GM18519 (cell line): Measurements from ENCODE around the gene R3HCC1L.
"Not testable (repeated sequence)": the region's sequence is repeated elsewhere in the genome, so short reads cannot be mapped to it uniquely, and the experiment has no call there.

Experiments used
- ATAC-seq: cut with Tn5 transposase; IDR thresholded peaks from one replicate; pipeline ENCODE4 v1.9.1; 2021; ENCODE audit warnings: mild to moderate bottlenecking, moderate library complexity; ENCODE audit not compliant: unreplicated experiment, low FRiP score

R3HCC1L gene

DNA sequence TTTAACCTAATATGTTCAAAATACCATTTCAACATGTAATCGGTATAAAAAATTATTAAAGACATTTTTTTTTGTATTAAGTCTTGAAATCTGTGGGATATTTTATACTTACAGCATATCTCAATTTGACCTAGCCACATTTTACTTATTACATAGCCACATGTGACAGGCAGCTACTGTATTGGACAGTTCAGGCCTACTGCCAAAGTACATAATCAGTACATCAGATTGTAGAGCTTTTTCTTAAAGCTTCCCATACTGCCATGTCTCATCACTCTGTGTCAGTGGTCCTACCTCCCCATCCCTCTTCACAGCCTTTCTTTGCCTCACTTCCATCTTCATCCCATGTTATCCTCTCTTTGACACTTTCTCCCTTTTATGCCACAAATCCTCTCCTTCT is 90.5 kb downstream of the R3HCC1L start:
- ATAC-seq, result no peak

DNA sequence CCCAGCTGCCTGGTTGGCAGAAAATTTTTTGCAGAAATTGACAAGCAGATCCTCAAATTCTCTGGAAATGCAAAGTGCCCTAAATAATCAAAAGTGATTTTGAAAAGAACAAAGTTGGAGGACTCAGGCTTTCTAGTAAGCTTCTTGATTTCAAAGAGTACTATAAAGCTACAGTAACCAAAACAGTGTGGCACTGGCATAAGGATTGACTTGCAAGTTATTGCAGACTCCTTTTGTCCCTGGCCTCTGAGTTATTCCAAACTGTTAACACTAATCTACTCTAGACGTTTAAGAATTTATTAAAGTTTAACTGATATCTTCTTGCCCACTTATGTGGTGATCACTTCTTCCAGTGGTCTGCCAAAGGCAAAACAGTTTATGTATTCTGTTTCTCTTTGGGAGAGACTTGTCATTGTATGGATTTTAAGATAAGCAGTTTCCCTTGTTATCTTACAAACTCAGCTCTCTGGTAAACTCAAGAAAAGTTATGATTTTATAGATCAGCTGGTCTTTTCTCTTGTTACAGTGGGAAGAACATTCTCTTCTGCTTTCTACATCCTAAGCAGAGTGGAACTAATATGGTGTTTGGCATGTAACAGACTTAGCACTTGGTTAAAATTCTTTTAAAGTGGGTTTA is 92.2 kb downstream of the R3HCC1L start:
- no peak for ATAC-seq

DNA sequence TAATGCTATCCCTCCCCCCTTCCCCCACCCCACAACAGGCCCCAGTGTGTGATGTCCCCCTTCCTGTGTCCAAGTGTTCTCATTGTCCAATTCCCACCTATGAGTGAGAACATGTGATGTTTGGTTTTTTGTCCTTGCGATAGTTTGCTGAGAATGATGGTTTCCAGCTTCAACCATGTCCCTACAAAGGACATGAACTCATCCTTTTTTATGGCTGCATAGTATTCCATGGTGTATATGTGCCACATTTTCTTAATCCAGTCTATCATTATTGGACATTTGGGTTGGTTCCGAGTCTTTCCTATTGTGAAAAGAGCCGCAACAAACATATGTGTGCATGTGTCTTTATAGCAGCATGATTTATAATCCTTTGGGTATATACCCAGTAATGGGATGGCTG is 93.3 kb downstream of the R3HCC1L start:
- ATAC-seq, result not testable (repeated sequence)

DNA sequence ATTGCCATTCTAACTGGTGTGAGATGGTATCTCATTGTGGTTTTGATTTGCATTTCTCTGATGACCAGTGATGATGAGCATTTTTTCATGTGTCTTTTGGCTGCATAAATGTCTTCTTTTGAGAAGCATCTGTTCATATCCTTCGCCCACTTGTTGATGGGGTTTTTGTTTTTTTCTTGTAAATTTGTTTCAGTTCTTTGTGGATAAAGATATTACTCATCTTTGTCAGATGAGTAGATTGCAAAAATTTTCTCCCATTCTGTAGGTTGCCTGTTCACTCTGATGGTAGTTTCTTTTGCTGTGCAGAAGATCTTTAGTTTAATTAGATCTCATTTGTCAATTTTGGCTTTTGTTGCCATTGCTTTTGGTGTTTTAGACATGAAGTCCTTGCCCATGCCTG is 93.8 kb downstream of the R3HCC1L start:
- not testable (repeated sequence) for ATAC-seq

DNA sequence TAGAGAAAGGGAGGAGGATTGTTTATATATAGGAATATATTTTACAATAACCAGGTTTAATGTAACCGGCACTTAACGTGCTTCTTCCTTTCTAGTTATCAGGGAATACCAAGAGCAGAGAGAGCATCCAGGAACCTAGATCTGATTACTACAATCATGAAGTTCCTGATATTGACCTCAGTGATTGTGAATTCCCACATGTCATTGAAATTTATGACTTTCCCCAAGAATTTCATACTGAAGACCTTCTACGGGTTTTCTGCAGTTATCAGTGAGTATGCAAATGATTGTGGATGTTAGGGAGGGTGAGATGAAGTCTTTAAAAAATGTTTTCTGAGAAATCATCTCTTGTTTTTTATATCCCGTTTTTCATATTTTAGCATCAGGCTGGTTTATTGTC is 97.0 kb downstream of the R3HCC1L start:
- no peak for ATAC-seq

DNA sequence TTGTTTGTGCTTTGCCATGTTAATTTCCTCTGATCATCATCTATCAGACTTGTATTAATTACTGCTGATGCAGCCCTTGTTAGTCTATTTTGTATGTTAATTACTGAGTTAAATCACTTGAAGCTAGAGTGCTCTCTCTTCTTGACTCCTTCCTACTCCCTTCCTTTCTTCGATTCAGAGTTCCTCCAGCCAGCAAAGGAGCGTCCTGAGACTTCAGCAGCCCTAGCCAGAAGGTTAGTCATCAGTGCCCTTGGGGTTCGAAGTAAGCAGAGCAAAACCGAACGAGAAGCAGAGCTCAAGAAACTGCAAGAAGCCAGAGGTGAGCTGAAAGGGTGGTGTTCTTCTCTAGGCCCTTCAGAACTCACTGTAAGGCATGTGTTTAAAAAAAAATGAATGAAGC is 101.4 kb downstream of the R3HCC1L start:
- no peak for ATAC-seq

DNA sequence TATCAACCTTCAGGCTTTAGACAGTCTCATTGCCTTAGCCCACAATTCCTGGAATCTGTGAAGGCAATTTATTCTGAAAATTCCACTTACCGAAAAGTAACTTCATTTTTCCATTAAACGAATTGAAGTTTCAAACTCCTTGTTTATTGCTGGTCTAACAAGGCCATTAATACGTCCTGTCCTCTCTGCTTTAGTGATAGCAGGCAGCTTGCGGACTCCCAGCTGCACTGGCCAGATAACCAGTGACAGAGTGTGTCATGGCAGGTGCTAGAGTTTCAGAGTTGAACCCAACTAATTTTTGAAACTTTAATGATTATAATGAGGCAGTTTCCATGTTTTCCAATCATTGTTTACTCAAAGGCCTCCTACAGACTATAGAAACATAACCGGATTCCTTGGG is 102.4 kb downstream of the R3HCC1L start:
- no peak for ATAC-seq

DNA sequence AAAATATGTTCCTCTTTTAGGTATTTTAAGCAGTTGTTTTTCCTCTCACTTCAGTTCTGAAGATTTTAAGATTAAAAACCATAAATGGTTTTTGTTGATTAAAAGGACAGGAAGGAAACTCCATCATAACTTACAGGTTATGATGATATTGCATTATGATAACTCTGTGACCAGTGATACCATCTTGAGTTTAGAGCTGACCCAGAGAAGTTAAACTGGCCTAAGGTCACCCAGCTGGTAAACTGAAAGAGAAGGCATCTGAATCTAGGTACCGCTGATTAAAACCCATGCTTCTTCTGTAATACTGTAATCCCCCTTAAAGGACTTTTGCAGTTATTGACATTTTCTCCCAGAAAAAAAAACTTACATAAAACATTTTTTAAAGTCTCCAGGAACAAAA is 103.9 kb downstream of the R3HCC1L start:
- ATAC-seq, result no peak

DNA sequence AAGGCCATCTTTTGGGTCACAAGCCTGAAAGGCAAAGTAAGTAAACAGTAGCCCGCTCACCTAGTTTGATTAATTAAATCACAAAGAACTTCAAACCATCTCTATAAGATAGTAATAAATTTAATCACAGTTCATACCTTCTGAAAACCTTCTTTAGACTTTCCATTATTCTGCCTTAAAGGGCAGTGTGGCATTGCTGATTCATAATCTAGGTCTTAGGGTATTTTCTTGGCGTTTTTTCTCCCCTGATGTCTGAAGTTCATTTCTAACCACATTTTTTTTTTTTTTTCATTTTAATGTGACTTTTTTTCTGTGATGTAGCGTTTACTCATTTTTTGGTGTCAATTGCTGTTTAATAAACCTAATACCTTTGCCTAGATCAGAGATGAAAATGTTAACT is 106.1 kb downstream of the R3HCC1L start:
- ATAC-seq, result no peak

DNA sequence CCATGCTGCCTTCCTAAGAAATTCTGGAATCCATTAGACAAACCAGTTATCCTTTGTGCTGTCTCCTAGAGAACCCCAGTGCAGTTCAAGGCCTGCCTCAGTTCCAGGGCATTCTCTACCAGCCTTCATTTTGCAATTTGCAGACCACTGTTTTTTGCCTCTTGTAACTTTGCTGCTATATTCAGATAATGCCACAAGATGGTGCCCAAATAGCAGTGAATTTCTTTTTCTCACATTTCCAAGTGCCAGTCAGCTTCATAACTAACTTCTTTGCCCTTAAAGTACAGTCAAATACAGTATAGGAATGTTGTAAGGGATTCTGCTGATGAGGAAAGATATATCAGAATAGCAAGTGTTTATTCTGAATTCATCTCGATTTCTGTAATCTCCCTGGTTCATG is 108.4 kb downstream of the R3HCC1L start:
- no peak for ATAC-seq

DNA sequence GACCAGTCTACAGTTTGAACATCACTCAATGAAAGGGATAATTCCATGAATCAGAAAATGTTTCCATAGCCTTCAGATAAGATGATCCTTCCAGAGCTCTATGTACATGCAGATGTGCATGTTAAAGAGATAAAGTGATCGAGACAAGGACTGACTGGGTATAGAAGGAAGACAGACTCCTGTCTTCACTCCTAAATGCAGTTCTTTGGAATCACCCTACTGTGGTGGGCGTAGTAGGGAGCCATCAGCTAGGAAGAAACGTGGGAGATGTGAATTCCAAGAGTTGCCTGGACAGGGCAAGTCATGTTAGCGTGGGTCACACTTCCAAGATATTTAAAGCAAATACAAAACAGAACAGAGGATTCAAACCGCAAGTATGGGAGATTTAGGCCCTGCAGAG is 109.7 kb downstream of the R3HCC1L start:
- ATAC-seq, result no peak

DNA sequence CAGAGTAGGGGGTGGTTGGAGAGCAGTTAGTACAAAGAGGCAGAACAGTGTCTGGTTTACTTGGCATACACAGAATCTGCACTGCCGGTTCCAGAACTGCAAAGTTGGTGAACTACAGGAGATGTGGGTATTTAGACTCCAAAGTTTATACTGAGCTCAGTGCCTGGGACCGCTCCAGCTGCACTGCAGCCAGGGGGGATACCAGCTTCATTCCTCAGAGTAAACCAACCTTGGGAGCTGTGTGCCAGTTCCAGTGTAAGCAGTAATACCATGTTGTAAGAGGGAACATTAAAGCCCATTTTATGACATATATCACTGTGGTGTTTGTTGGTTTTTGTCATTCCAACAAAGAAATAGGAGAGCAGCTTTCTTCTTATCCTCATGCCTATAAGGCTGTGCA is 110.1 kb downstream of the R3HCC1L start:
- no peak for ATAC-seq

DNA sequence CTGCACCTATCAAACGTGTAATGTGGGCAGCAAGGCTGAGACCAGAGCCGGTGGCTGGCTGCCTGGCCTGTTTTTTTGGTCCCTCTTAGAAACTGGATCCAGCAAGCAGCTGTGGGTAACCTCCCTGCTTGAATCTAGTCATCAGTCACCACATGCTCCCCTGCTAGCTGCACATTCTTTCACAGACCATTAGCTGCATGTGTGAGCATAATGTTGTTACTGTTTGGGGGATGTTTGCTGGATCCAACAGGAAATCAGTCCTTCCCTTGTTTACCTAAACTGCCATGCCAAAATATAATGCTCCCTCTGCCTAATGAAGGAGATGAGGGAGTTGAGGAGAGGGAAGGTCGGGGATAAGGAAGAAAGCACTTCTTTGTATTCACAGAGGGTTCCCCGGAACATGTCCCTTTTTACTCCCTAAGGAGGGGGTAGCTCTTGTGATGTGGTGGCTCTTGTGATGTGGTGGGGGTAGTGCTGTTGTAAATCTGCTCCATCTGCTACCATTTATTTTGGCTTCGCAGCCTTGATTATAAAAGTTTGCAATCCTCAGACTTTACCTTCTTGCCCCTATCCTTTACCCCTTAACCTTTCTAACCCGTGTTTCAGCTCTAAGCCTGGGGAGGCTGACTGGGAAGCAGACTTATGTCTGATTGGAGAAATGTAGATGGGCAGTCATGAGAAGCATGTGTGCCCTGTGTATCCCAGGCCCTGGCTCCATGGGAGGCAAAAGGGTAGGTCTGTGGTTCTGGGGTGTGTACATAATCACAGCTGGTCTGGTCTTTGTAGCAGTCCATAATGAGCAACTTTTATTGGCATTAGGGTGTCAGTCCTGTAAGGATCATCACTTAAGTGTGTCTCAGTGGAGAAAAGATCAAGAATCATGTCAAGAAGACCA is 112.7 kb downstream of the R3HCC1L start:
- no peak for ATAC-seq

DNA sequence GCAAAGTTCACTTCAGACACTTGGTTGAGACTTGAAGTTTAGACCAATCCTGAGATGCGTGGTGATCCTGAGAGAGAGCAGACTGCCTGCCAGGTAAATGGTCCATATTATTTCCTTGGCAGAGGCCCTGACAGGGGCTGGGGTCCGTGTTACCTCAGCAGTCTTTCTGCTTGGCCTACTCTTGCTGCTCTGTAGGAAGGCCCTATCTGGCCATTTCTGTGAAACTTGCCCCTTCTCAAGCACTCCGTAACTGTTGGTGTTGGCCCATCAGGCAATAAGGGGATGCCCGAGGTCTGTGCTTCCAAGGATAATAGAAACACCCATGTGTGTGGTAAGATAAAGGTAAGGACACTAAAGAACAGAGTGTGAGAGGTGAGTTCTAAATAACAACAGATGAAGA is 113.6 kb downstream of the R3HCC1L start:
- no peak for ATAC-seq

DNA sequence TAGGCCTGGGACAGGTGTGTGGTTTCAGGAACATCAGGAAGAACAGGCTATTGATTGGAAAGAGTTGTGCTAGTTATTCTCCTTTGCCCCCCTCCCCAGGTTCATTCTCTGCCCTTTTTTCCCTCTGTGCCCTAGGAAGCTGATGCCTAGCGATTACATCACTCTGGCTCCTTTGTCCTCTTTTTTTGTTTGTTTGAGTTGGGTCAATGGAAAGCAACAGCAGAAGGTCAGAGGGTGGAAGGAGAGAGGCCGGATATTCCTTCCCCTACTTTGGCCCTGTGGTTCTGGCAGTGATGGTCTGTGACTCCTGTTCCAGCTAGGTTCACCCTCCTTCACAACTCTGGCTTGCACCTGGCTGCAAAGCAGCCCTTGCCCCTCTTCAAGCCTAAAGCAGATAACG is 114.7 kb downstream of the R3HCC1L start:
- ATAC-seq, result no peak

DNA sequence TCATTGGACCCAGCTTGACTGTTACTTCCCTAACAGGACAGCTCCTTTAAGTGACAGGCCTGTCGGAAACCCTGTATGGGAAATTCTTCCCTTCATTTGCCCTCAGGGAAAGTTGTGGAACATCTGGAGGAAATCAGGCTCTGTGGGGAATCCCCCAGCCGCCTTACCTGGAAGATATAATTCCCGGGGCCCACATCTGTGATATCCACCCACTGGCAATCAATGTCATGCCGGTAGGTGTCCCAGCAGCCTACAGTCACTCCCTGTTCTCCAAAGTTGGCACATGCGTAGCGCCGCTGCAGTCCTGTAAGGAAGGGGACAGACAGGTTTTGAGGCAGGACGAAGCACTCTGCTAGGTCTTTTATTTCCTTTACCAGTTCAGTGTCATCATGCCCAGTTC is 116.9 kb downstream of the R3HCC1L start:
- ATAC-seq, result no peak

DNA sequence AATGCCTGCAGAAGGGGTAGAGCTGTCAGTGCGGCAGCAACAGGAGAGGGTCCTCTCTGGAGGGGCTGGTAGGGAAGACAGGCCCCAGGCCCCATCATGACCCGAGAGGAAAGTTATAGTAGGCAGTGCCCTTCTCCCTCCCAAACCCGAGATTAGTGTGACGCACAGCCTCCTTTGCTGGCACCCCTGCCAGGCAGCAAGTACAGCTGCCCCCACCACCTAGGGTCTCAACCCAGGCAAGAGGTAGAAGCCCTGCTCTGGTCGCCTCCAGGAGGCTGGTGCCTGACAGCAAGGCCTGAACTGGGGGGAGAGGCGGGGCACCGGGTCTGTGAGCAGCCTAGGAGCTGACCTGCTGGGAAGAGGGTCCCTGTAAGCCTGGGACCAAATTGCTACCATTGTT is 118.0 kb downstream of the R3HCC1L start:
- ATAC-seq, result no peak

DNA sequence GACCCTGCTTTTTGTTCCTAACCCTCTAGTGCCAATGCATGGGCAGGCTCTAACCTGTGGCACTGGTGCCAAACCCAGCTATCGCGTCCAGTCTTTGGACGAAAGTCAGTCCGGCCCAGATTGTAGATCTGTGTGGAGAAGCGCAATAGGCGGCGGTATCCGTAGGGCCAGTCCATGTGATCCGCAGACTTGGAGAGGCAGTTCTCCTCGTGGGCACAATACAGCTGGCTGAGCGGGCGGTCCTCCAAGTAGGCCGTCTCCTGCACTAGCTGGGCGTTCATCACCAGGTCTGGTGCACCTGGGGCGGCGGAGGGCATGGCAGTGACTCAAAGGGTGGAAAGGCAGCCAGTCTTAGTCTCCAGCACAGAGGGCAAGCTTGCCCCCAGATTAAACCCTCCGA is 119.0 kb downstream of the R3HCC1L start:
- ATAC-seq, result no peak

DNA sequence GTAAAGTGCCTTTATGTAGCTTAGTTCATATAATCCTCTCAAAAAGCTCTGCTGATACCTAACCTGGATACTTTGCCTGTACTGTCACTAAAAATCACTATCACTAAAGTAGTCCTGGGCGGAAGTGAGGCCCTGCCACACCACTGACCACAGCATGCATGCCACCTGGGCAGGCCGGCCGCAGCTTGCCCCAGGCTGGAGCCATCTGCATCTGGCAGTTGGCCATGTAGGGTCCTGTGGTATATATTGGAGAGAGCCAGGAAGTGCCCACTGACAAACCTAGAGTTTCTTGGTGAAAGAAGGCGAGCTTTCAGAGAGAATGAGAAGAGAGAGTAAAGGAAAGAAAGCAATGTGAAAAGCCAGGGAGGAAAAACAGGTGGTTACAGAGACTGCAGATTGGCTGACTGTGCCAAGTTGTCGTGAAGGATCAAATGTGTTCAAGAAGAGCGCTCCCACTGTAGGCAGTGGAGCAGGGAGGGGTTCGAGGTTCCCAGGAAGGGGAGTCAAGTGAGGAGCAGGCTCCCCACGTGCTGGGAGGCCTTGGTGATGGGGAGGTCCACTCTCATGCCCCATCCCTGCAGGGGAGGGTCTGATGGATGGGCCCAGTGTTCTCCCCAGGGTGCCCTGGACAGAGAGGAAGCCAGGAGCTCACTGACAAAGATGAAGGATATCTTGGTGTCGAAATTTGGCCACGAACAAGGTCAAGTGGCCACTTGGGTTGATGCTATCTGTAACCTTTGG is 119.9 kb downstream of the R3HCC1L start:
- ATAC-seq, result no peak

DNA sequence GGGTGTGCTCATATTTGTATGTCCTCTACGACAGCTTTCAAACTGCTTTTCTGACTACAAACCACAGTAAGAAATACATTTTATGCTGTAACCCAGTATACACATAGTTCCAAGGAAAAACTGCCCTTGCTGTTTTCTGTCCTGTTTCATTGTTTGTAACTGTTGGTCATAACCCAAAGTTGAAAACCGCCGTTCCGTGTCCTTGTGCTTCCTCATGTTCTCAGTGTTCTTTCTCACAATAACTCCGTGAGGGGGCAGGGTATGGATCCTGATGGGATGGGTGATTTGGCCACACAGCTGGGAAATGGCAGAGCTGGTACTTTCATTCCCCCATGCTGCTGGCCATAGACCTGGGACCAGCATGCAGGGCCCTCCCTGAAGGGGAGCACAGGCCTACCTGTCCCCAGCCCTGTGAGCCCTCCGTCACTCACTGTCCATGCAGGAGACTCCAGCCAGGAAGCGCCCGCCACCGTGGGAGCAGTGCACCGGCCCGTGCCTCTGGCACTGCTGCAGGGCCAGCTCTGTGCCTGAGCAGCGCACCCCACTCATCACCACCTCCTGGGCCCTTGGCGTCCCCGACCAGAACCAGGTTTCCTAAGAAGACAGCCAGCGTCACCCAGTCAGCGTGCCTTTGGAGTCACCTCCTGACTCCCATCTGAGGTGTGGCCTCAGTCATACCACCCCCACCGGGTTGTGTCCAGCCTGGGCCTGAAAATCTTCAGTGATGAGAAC is 120.9 kb downstream of the R3HCC1L start:
- ATAC-seq, result no peak

DNA sequence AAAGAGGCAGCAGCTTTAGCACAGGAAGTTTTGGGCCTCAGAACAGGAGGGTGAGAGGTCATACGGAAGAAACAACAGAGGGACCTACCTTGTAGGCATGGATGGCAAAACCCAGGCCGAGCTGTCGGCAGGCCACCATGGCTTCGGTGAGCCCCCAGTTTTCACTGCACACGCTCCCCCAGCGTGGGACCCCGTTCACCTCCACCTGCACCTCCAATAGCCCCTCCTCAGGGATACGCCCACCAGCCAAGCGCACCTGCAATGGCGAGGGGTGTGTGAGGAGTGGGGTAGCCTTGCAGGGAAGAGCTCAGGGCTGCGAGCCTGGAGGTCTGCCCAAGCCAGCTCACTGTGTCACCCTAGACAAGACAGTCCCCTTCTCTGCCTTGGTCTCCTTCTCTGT is 122.2 kb downstream of the R3HCC1L start:
- ATAC-seq, result no peak
